Activated CD4-positive, alpha-beta T cell treated with anti-CD3 and anti-CD28 coated beads for 1 hour (primary cell): ENCODE data around the gene OR4M2.
"Not testable (repeated sequence)": the region's sequence is repeated elsewhere in the genome, so short reads cannot be mapped to it uniquely, and the experiment has no call there.

ENCODE experiments used
- DNase-seq: peaks from one replicate; pipeline ENCODE4 v3.0.0-alpha.2; 2020

OR4M2 gene, protein sequence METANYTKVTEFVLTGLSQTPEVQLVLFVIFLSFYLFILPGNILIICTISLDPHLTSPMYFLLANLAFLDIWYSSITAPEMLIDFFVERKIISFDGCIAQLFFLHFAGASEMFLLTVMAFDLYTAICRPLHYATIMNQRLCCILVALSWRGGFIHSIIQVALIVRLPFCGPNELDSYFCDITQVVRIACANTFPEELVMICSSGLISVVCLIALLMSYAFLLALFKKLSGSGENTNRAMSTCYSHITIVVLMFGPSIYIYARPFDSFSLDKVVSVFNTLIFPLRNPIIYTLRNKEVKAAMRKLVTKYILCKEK

DNA sequence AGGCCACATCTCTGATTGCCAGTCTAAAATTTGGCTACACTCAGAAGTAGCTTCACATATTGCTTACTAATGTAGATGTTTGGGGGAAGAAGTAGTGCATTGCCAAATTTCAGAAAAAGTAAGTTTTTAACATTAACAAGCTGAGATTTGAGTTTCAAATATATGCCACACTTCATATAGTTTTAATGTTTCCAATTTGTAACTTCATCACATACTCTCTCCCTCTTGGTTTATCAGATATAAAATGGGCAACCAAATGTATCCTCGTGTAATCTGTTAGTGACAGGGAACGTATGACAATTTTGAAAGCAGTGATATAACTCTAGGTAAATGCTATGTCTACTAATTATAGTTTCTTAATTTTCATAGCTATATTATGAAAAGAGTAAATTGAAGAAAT lies at the start of gene OR4M2:
Gene OR4M2, plus strand, starts transcription at position 301 of the 400 bp plus-strand sequence. Its CDS starts 98 bp downstream, at position 399.
- DNase-seq = not testable (repeated sequence)

- DNase-seq = not testable (repeated sequence)
Measured at GRCh38 chr15:22069267-22069666, 11.1 kb upstream of the OR4M2 start.

DNA sequence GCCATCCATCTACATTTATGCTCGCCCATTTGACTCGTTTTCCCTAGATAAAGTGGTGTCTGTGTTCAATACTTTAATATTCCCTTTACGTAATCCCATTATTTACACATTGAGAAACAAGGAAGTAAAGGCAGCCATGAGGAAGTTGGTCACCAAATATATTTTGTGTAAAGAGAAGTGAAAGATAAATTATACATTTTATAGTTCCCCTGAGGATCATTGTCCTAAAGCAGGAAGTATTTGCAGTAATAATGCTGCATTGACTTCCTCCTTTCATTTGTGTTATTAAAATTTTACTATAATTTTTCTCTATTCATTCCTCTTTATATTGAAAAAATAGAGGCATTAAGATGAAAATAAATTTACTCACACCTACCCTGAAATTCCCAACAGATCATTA lies 1.1 kb downstream of the OR4M2 start:
- not testable (repeated sequence) for DNase-seq

DNA sequence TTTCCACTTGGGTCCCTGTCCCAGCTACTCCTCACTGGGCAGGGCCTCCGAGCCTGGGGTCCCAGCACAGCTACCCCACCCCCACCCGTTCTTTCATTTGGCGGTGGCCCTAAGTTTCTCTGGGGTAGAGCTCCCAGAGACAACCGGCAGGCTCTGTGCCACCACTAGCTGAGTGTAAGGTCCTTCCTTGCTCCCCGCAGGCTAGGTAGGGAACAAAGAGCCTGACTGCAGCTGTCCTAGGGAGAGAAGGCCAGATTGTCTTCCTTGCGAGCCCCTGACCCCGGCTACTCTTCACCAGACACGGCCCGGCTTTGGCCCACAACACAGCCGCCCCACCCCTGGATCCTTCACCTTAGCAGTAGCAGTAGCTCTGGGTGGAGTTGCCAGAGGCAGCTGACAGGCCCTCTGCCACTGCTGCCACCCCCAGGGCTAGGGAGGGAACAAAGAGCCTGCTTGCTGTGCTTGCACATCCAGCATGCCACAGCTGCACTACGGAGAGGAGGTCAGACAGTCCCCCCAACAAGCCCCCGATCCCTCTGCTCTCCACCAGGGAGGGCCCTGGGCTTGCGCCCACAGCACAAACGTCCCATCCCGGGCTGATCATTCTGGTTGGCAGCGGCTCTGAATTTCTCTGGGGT lies 18.4 kb downstream of the OR4M2 start:
- DNase-seq = not testable (repeated sequence)

DNA sequence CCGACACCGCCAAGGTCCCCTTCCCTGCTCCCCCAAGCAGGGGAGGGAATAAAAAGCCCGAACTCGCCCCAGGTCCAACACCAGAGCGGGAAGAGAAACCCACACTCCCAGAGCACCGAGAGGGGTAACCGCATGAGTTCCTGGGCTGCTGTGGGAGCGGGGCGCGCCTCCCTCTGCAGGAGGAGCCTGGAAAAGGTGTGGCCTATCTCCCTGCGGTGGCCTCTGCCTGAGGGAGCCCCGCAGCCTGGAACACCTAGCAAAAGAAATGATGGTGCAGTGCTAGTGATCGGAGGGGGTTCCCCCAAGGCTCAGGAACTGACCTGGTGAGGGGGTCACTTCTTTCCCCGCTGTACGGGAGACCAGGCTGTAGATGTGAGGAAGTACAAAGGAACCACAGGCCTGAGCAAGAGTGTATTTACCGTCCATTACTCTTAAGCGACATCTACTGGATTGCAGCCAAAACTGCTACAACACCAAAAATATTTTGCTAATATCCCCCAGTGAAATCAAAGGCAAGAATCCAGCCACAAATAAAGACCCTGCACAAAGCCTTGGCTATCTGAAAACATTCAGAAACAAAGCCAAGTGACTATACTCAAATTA lies 19.1 kb downstream of the OR4M2 start:
- not testable (repeated sequence) for DNase-seq

- not testable (repeated sequence) for DNase-seq
Measured at GRCh38 chr15:22122033-22122432, 41.7 kb downstream of the OR4M2 start.
